Mucosa of stomach (tissue), 1 donor: ENCODE data around the gene TMEM132C.

ENCODE experiments used
- H3K27me3 ChIP-seq: one replicate; pipeline ENCODE4 v1.7.0; 2013; ENCODE audit warnings: mild to moderate bottlenecking, low read length; ENCODE audit not compliant: control insufficient read depth, insufficient read depth
- H3K36me3 ChIP-seq: one replicate; pipeline ENCODE4 v1.7.0; 2013; ENCODE audit warnings: low read length; ENCODE audit not compliant: control insufficient read depth, insufficient read depth
- H3K4me1 ChIP-seq: one replicate; pipeline ENCODE4 v1.7.0; 2013; ENCODE audit warnings: mild to moderate bottlenecking, low read length; ENCODE audit not compliant: control insufficient read depth, insufficient read depth
- H3K4me3 ChIP-seq: one replicate; pipeline ENCODE4 v1.7.0; 2013; ENCODE audit warnings: low read length
- H3K9ac ChIP-seq: one replicate; pipeline ENCODE4 v1.7.0; 2013; ENCODE audit warnings: mild to moderate bottlenecking, low read length, moderate library complexity
- H3K9me3 ChIP-seq: one replicate; pipeline ENCODE4 v1.7.0; 2013; ENCODE audit warnings: mild to moderate bottlenecking, low read length, moderate library complexity; ENCODE audit not compliant: control insufficient read depth
- donor health status: Pancreatic carcinoma.

Gene TMEM132C

DNA sequence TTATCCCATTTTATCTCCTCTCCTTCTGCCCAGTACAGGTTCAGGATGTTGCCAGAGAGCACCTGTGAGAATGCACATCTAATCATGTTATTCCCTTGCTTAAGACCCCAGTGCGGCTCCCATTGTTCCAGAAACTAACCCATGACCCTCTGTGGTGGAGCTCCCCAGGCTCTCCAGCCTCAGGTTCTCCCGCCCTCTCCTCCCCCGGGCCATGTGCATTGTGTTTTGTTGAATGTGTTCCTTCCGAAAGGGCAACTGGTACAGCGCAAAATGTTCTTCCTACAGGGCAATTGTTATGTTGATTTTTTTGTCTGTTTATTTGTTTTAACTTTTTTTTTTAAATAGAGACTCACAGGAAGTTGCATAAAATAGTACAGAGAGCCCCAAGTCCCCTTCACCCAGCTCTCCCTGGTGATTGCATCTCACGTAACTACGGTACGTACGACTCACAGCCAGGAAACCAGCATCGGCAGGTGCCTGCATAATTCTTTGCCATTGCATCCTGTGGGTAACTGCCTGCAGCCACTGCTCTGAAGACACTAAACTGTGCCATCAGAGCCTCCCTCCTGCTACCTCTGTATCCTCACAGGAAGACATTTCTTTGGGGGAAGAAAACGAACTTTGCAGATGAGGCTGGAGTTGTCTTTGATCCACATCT, 31.2 kb downstream of the TMEM132C start:
- no peaks in the 10 kb centered on the region for H3K4me1 ChIP-seq
- no peaks in the 10 kb centered on the region for H3K36me3 ChIP-seq
- no peak overlapping the region for H3K4me3 ChIP-seq
- no peaks in the 10 kb centered on the region for H3K9me3 ChIP-seq
- H3K27me3 ChIP-seq, result no peaks in the 10 kb centered on the region
- no peak overlapping the region for H3K9ac ChIP-seq

- no peak overlapping the region for H3K9ac ChIP-seq
- no peaks in the 10 kb centered on the region for H3K36me3 ChIP-seq
- no peaks in the 10 kb centered on the region for H3K27me3 ChIP-seq
These were observed 38.4 kb downstream of the TMEM132C start for GRCh38 chr12:128305336-128305892.

GRCh38 chr12:128307791-128308190, 40.8 kb downstream of the TMEM132C start:
- no peak overlapping the region for H3K9ac ChIP-seq
- H3K4me1 ChIP-seq, result no peaks in the 10 kb centered on the region
- no peaks in the 10 kb centered on the region for H3K27me3 ChIP-seq
- H3K4me3 ChIP-seq, result no peak overlapping the region
- no peaks in the 10 kb centered on the region for H3K9me3 ChIP-seq
- no peaks in the 10 kb centered on the region for H3K36me3 ChIP-seq

More at GRCh38 chr12:128305336-128305892, 38.4 kb downstream of the TMEM132C start:
- Histone ChIP-seq H3K4me1 (no peaks in the 10 kb centered on the region), H3K4me3 (no peak overlapping the region), H3K9me3 (no peaks in the 10 kb centered on the region)

GRCh38 chr12:128312661-128313060, 45.7 kb downstream of the TMEM132C start:
- Histone ChIP-seq H3K9ac (no peak overlapping the region), H3K4me3 (no peak overlapping the region), H3K36me3 (no peaks in the 10 kb centered on the region), H3K27me3 (no peaks in the 10 kb centered on the region), H3K4me1 (no peaks in the 10 kb centered on the region), H3K9me3 (no peaks in the 10 kb centered on the region)

- H3K4me3 ChIP-seq, result no peak overlapping the region
- no peaks in the 10 kb centered on the region for H3K27me3 ChIP-seq
- H3K36me3 ChIP-seq, result no peaks in the 10 kb centered on the region
- no peaks in the 10 kb centered on the region for H3K4me1 ChIP-seq
- no peak overlapping the region for H3K9ac ChIP-seq
- no peaks in the 10 kb centered on the region for H3K9me3 ChIP-seq
These were observed 47.0 kb downstream of the TMEM132C start for GRCh38 chr12:128313931-128314330.

- H3K4me3 ChIP-seq, result no peak overlapping the region
- no peak overlapping the region for H3K9ac ChIP-seq
- no peaks in the 10 kb centered on the region for H3K36me3 ChIP-seq
- no peaks in the 10 kb centered on the region for H3K9me3 ChIP-seq
- no peaks in the 10 kb centered on the region for H3K4me1 ChIP-seq
- no peaks in the 10 kb centered on the region for H3K27me3 ChIP-seq
These were observed 47.6 kb downstream of the TMEM132C start for GRCh38 chr12:128314611-128315010.

GRCh38 chr12:128316078-128316477, 49.1 kb downstream of the TMEM132C start:
- H3K4me3 ChIP-seq, result no peak overlapping the region
- no peaks in the 10 kb centered on the region for H3K9me3 ChIP-seq
- H3K4me1 ChIP-seq, result no peaks in the 10 kb centered on the region
- H3K27me3 ChIP-seq, result no peaks in the 10 kb centered on the region
- H3K36me3 ChIP-seq, result no peaks in the 10 kb centered on the region
- no peak overlapping the region for H3K9ac ChIP-seq

DNA sequence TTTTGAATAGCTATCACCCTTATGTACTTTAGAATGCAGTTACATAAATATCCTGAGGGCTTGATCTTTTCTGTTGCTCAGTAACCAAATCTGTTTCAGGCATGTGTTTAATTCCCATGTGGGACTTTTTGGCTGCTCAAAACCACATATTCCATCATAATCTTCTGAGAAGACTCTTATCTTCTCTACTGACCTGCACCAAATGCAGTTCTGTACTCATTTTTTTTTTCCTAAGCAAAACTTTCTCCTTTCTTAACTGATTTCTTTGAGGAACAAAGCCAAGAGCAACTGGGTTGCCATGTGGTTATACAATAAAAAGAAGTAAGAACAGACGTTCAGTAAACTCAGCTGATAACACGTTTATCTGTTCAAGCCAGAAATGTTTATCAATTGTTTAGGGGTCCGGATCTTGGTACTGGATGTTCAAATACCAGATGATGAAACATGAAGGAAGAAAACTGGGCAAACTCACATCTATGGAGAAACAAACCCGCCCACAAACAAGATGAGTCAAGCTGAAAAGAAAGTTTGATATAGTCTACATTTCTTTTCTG, 50.1 kb downstream of the TMEM132C start:
- Histone ChIP-seq H3K9me3 (no peaks in the 10 kb centered on the region), H3K27me3 (no peaks in the 10 kb centered on the region), H3K4me3 (no peak overlapping the region), H3K4me1 (no peaks in the 10 kb centered on the region), H3K9ac (no peak overlapping the region), H3K36me3 (no peaks in the 10 kb centered on the region)

DNA sequence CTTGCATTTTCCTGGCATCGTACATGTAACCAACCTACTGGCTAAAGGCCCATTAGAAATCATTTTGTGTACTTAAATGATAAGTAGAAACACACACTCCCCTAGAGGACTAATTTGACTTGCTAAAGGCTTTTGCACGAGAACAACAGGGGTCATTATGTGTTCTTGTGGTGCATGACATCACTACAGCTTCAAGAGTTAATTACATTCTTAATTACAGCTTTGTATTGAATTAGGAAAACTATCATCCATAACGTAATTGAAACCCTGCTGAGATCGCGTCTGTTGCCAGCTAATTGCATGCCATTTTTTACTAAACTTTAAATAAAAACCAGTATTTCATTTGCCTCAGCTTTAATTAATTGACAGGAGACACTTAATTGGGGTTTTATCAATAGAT, 51.4 kb downstream of the TMEM132C start:
- no peaks in the 10 kb centered on the region for H3K36me3 ChIP-seq
- H3K4me3 ChIP-seq, result no peak overlapping the region
- H3K27me3 ChIP-seq, result no peaks in the 10 kb centered on the region
- no peak overlapping the region for H3K9ac ChIP-seq
- H3K4me1 ChIP-seq, result no peaks in the 10 kb centered on the region
- H3K9me3 ChIP-seq, result no peaks in the 10 kb centered on the region

GRCh38 chr12:128318946-128319345, 52.0 kb downstream of the TMEM132C start:
- no peak overlapping the region for H3K4me3 ChIP-seq
- no peaks in the 10 kb centered on the region for H3K27me3 ChIP-seq
- H3K4me1 ChIP-seq, result no peaks in the 10 kb centered on the region
- no peak overlapping the region for H3K9ac ChIP-seq
- H3K36me3 ChIP-seq, result no peaks in the 10 kb centered on the region
- no peaks in the 10 kb centered on the region for H3K9me3 ChIP-seq

DNA sequence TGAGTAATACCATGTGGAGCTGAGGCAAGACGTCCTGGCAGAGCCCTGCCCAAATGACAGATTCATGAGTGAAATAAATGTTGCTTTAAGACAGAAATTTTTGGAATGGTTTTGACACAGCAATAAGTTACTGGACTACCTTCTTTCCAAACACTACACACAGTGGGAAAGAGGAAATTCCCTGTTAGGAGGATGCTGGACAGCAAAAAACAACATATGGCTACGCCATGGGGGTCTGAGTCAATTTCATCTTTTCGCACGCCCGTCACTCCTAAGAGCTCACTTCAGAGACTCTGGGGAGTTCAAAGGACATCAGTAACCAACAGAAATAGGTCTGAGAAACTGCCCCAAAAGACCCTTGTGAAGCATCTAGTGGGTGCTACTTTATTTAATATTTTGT, 55.4 kb downstream of the TMEM132C start:
- Histone ChIP-seq H3K36me3 (no peaks in the 10 kb centered on the region), H3K9me3 (no peaks in the 10 kb centered on the region), H3K4me1 (no peaks in the 10 kb centered on the region), H3K4me3 (no peak overlapping the region), H3K27me3 (no peaks in the 10 kb centered on the region), H3K9ac (no peak overlapping the region)

- Histone ChIP-seq H3K4me3 (no peak overlapping the region), H3K36me3 (no peaks in the 10 kb centered on the region), H3K9me3 (no peaks in the 10 kb centered on the region), H3K27me3 (no peaks in the 10 kb centered on the region), H3K4me1 (no peaks in the 10 kb centered on the region), H3K9ac (no peak overlapping the region)
These were observed 56.4 kb downstream of the TMEM132C start for GRCh38 chr12:128323145-128323920.
